ENCODE data around the gene SHMT2.

The SHMT2 gene

DNA sequence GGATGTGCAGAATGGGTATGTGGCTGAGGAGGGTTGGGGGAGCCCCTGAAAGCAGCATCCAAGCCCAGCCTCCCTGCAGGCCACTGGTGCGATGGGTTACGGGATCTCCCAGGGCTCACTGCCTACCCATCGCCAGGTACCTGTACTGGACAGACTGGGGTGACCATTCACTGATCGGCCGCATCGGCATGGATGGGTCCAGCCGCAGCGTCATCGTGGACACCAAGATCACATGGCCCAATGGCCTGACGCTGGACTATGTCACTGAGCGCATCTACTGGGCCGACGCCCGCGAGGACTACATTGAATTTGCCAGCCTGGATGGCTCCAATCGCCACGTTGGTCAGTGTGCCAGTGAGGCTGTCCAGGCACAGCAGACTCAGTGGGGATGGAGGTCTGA is 31.2 kb upstream of the SHMT2 start:
- H3K4me3 ChIP-seq (ENCODE audit: extremely low read depth, insufficient read depth, low read length, poor library complexity, severe bottlenecking) = no peak overlapping the region
- no peaks in the 10 kb centered on the region for H3K4me1 ChIP-seq (ENCODE audit: control insufficient read depth, insufficient read depth, low read length, poor library complexity, severe bottlenecking)
- WGBS, 2 experiments (ENCODE audit: insufficient coverage in 2 of 2) = 98 to 99% methylated on average over 17 of the region's 17 CpGs
- peaks cover 94% of the 10 kb centered on the region for H3K36me3 ChIP-seq (ENCODE audit: control insufficient read depth, insufficient read depth, low read length)
- H3K27ac ChIP-seq (ENCODE audit: low read depth, low read length, severe bottlenecking) = no peak overlapping the region
- H3K9me3 ChIP-seq (ENCODE audit: control insufficient read depth, low read length) = no peaks in the 10 kb centered on the region

- Histone ChIP-seq H3K36me3 (ENCODE audit: control insufficient read depth, insufficient read depth, low read length) (peaks cover 94% of the 10 kb centered on the region), H3K9me3 (ENCODE audit: control insufficient read depth, low read length) (no peaks in the 10 kb centered on the region), H3K4me1 (ENCODE audit: control insufficient read depth, insufficient read depth, low read length, poor library complexity, severe bottlenecking) (no peaks in the 10 kb centered on the region), H3K4me3 (ENCODE audit: extremely low read depth, insufficient read depth, low read length, poor library complexity, severe bottlenecking) (no peak overlapping the region), H3K27ac (ENCODE audit: low read depth, low read length, severe bottlenecking) (no peak overlapping the region)
- 86 to 89% methylated on average over 12 to 15 of the region's 15 CpGs for WGBS, 2 experiments (ENCODE audit: insufficient coverage in 2 of 2)
These were observed 30.3 kb upstream of the SHMT2 start for GRCh38 chr12:57199191-57199590.

GRCh38 chr12:57200497-57200896 is 29.0 kb upstream of the SHMT2 start:
- Histone ChIP-seq H3K36me3 (ENCODE audit: control insufficient read depth, insufficient read depth, low read length) (peaks cover 94% of the 10 kb centered on the region), H3K4me3 (ENCODE audit: extremely low read depth, insufficient read depth, low read length, poor library complexity, severe bottlenecking) (no peak overlapping the region), H3K9me3 (ENCODE audit: control insufficient read depth, low read length) (no peaks in the 10 kb centered on the region), H3K27ac (ENCODE audit: low read depth, low read length, severe bottlenecking) (no peak overlapping the region), H3K4me1 (ENCODE audit: control insufficient read depth, insufficient read depth, low read length, poor library complexity, severe bottlenecking) (no peaks in the 10 kb centered on the region)
- 95 to 97% methylated on average over 11 to 14 of the region's 15 CpGs for WGBS, 2 experiments (ENCODE audit: insufficient coverage in 2 of 2)

GRCh38 chr12:57201219-57201618 is 28.3 kb upstream of the SHMT2 start:
- H3K36me3 ChIP-seq (ENCODE audit: control insufficient read depth, insufficient read depth, low read length) = peaks cover 94% of the 10 kb centered on the region

GRCh38 chr12:57201631-57202030 is 27.9 kb upstream of the SHMT2 start:
- 94% methylated on average over 13 to 16 of the region's 16 CpGs for WGBS, 2 experiments (ENCODE audit: insufficient coverage in 2 of 2)
- Histone ChIP-seq H3K4me1 (ENCODE audit: control insufficient read depth, insufficient read depth, low read length, poor library complexity, severe bottlenecking) (no peaks in the 10 kb centered on the region), H3K27ac (ENCODE audit: low read depth, low read length, severe bottlenecking) (no peak overlapping the region), H3K4me3 (ENCODE audit: extremely low read depth, insufficient read depth, low read length, poor library complexity, severe bottlenecking) (no peak overlapping the region), H3K9me3 (ENCODE audit: control insufficient read depth, low read length) (no peaks in the 10 kb centered on the region), H3K36me3 (ENCODE audit: control insufficient read depth, insufficient read depth, low read length) (peaks cover 95% of the 10 kb centered on the region)

More at GRCh38 chr12:57201219-57201618, 28.3 kb upstream of the SHMT2 start:
- WGBS, 2 experiments (ENCODE audit: insufficient coverage in 2 of 2) = 96% methylated on average over 7 to 8 of the region's 8 CpGs
- Histone ChIP-seq H3K27ac (ENCODE audit: low read depth, low read length, severe bottlenecking) (no peak overlapping the region), H3K4me3 (ENCODE audit: extremely low read depth, insufficient read depth, low read length, poor library complexity, severe bottlenecking) (no peak overlapping the region), H3K4me1 (ENCODE audit: control insufficient read depth, insufficient read depth, low read length, poor library complexity, severe bottlenecking) (no peaks in the 10 kb centered on the region), H3K9me3 (ENCODE audit: control insufficient read depth, low read length) (no peaks in the 10 kb centered on the region)

GRCh38 chr12:57202321-57202720 is 27.2 kb upstream of the SHMT2 start:
- Histone ChIP-seq H3K4me1 (ENCODE audit: control insufficient read depth, insufficient read depth, low read length, poor library complexity, severe bottlenecking) (no peaks in the 10 kb centered on the region), H3K9me3 (ENCODE audit: control insufficient read depth, low read length) (no peaks in the 10 kb centered on the region), H3K4me3 (ENCODE audit: extremely low read depth, insufficient read depth, low read length, poor library complexity, severe bottlenecking) (no peak overlapping the region), H3K27ac (ENCODE audit: low read depth, low read length, severe bottlenecking) (no peak overlapping the region), H3K36me3 (ENCODE audit: control insufficient read depth, insufficient read depth, low read length) (peaks cover 92% of the 10 kb centered on the region)
- WGBS, 2 experiments (ENCODE audit: insufficient coverage in 2 of 2) = 95% methylated on average over 16 to 18 of the region's 19 CpGs

- no peaks in the 10 kb centered on the region for H3K4me1 ChIP-seq (ENCODE audit: control insufficient read depth, insufficient read depth, low read length, poor library complexity, severe bottlenecking)
- H3K27ac ChIP-seq (ENCODE audit: low read depth, low read length, severe bottlenecking) = no peak overlapping the region
- H3K36me3 ChIP-seq (ENCODE audit: control insufficient read depth, insufficient read depth, low read length) = peaks cover 92% of the 10 kb centered on the region
- H3K4me3 ChIP-seq (ENCODE audit: extremely low read depth, insufficient read depth, low read length, poor library complexity, severe bottlenecking) = no peak overlapping the region
- WGBS, 2 experiments (ENCODE audit: insufficient coverage in 2 of 2) = 95 to 99% methylated on average over 28 of the region's 28 CpGs
- no peaks in the 10 kb centered on the region for H3K9me3 ChIP-seq (ENCODE audit: control insufficient read depth, low read length)
These were observed 26.3 kb upstream of the SHMT2 start for GRCh38 chr12:57203201-57203600.

DNA sequence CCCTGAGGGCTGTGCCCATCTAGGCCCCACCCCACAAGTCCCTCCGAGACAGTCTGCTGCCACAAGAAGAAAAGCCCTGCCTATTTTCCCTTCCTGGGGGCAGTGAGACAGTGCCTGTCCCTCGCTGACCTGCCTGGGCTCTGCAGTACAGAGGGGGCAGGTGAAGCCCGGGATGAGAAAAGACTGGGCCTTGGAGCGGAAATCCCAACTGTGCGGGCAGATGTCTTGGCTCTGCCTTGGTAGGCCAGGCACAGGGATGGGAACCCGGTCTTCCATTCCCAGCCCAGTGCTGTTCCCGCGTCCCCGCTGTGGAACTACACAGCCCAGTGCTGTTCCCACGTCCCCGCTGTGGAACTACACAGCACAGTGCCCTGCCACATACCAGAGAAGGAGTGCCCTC is 25.7 kb upstream of the SHMT2 start:
- H3K4me1 ChIP-seq (ENCODE audit: control insufficient read depth, insufficient read depth, low read length, poor library complexity, severe bottlenecking) = no peaks in the 10 kb centered on the region
- no peak overlapping the region for H3K27ac ChIP-seq (ENCODE audit: low read depth, low read length, severe bottlenecking)
- H3K9me3 ChIP-seq (ENCODE audit: control insufficient read depth, low read length) = no peaks in the 10 kb centered on the region
- 88 to 94% methylated on average over 5 to 11 of the region's 11 CpGs for WGBS, 2 experiments (ENCODE audit: insufficient coverage in 2 of 2)
- H3K4me3 ChIP-seq (ENCODE audit: extremely low read depth, insufficient read depth, low read length, poor library complexity, severe bottlenecking) = no peak overlapping the region
- peaks cover 92% of the 10 kb centered on the region for H3K36me3 ChIP-seq (ENCODE audit: control insufficient read depth, insufficient read depth, low read length)

GRCh38 chr12:57204454-57204853 is 25.1 kb upstream of the SHMT2 start:
- Histone ChIP-seq H3K4me3 (ENCODE audit: extremely low read depth, insufficient read depth, low read length, poor library complexity, severe bottlenecking) (no peak overlapping the region), H3K4me1 (ENCODE audit: control insufficient read depth, insufficient read depth, low read length, poor library complexity, severe bottlenecking) (no peaks in the 10 kb centered on the region), H3K27ac (ENCODE audit: low read depth, low read length, severe bottlenecking) (no peak overlapping the region), H3K36me3 (ENCODE audit: control insufficient read depth, insufficient read depth, low read length) (peaks cover 92% of the 10 kb centered on the region), H3K9me3 (ENCODE audit: control insufficient read depth, low read length) (no peaks in the 10 kb centered on the region)
- WGBS, 2 experiments (ENCODE audit: insufficient coverage in 2 of 2) = 97 to 98% methylated on average over 15 to 17 of the region's 19 CpGs

- peaks cover 90% of the 10 kb centered on the region for H3K36me3 ChIP-seq (ENCODE audit: control insufficient read depth, insufficient read depth, low read length)
- 97 to 98% methylated on average over 16 to 19 of the region's 26 CpGs for WGBS, 2 experiments (ENCODE audit: insufficient coverage in 2 of 2)
These were observed 24.3 kb upstream of the SHMT2 start for GRCh38 chr12:57205186-57205585.

GRCh38 chr12:57205931-57206330 is 23.6 kb upstream of the SHMT2 start:
- WGBS, 2 experiments (ENCODE audit: insufficient coverage in 2 of 2) = 95 to 100% methylated on average over 3 to 7 of the region's 7 CpGs
- Histone ChIP-seq H3K36me3 (ENCODE audit: control insufficient read depth, insufficient read depth, low read length) (peaks cover 91% of the 10 kb centered on the region), H3K4me3 (ENCODE audit: extremely low read depth, insufficient read depth, low read length, poor library complexity, severe bottlenecking) (no peak overlapping the region), H3K9me3 (ENCODE audit: control insufficient read depth, low read length) (no peaks in the 10 kb centered on the region), H3K4me1 (ENCODE audit: control insufficient read depth, insufficient read depth, low read length, poor library complexity, severe bottlenecking) (no peaks in the 10 kb centered on the region), H3K27ac (ENCODE audit: low read depth, low read length, severe bottlenecking) (no peak overlapping the region)

More at GRCh38 chr12:57205186-57205585, 24.3 kb upstream of the SHMT2 start:
- Histone ChIP-seq H3K4me1 (ENCODE audit: control insufficient read depth, insufficient read depth, low read length, poor library complexity, severe bottlenecking) (no peaks in the 10 kb centered on the region), H3K9me3 (ENCODE audit: control insufficient read depth, low read length) (no peaks in the 10 kb centered on the region), H3K27ac (ENCODE audit: low read depth, low read length, severe bottlenecking) (no peak overlapping the region), H3K4me3 (ENCODE audit: extremely low read depth, insufficient read depth, low read length, poor library complexity, severe bottlenecking) (no peak overlapping the region)
